ENCODE data around the gene C19orf44.
"Not testable (repeated sequence)": the region's sequence is repeated elsewhere in the genome, so short reads cannot be mapped to it uniquely, and the experiment has no call there.

The C19orf44 gene

GRCh38 chr19:16473875-16474392 lies 22.3 kb upstream of the C19orf44 start:
- ATAC-seq (replicated peaks) (no peak), DNase-seq (no peak)
- Mint-ChIP-seq H3K27ac (no peak overlapping the region), H3K27me3 (no peaks in the 10 kb centered on the region), H3K36me3 (ENCODE audit: insufficient read depth) (no peaks in the 10 kb centered on the region), H3K9me3 (no peaks in the 10 kb centered on the region), H3K4me3 (no peak overlapping the region), H3K4me1 (ENCODE audit: low read depth in 2 of 2) (peaks cover 16 to 20% of the 10 kb centered on the region in 2 donors)

DNA sequence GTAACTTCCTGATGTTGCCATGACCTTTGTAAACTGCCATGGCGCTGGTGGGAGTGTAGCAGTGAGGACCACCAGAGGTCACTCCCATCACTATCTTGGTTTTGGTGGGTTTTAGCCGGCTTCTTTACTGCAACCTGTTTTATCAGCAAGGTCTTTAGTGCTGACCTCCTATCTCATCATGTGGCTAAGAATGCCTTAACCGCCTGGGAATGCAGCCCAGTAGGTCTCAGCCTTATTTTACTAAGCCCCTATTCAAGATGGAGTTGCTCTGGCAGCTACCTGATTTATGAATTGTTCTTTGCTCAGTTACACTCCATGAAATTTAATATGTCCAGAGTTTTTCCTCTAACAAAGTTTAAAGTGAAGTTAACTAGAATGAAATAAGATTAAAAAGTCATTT lies 19.8 kb upstream of the C19orf44 start:
- Mint-ChIP-seq H3K27me3 (no peaks in the 10 kb centered on the region), H3K4me3 (no peak overlapping the region), H3K36me3 (ENCODE audit: insufficient read depth) (no peaks in the 10 kb centered on the region), H3K9me3 (no peaks in the 10 kb centered on the region), H3K4me1 (ENCODE audit: low read depth in 2 of 2) (no peaks in the 10 kb centered on the region), H3K27ac (no peak overlapping the region)
- DNase-seq (no peak), ATAC-seq (replicated peaks) (no peak)

DNA sequence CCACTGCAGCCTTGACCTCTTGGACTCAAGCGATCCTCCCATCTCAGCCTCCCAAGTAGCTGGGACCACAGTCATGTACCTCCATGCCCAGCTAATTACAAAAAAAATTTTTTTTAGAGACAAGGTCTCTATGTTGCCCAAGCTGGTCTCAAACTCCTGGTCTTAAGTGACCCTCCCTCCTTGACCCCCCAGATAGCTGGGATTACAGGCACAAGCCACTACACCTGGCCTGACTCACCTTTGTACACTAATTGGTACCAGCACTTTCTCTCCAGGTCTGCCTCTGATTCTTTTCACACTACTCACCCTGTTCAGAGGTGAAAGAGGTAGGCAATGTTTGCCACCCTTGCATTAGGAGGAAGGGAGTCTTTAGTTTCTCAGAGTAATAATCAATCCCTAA lies 18.9 kb upstream of the C19orf44 start:
- ATAC-seq (replicated peaks) (no peak), DNase-seq (no peak)
- Mint-ChIP-seq H3K27ac (no peak overlapping the region), H3K27me3 (no peaks in the 10 kb centered on the region), H3K4me1 (ENCODE audit: low read depth in 2 of 2) (no peaks in the 10 kb centered on the region), H3K36me3 (ENCODE audit: insufficient read depth) (no peaks in the 10 kb centered on the region), H3K4me3 (no peak overlapping the region), H3K9me3 (no peaks in the 10 kb centered on the region)

DNA sequence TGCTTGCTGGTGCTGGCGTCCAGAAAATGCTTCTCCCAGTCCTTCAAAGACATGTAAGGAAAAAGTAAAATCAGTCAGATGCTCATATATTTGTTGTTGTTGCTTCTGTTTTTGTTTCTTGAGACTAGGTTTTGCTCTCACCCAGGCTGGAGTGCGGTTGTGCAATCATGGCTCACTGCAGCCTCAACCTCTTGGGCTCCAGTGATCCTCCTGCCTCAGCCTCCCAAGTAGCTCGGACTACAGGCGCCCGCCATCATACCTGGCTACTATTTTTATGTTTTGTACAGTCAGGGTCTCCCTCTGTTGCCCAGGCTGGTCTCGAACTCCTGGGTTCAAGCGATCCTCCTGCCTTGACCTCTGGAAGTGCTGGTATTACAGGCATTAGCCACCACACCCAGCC lies 13.4 kb upstream of the C19orf44 start:
- Mint-ChIP-seq H3K36me3 (ENCODE audit: insufficient read depth) (no peaks in the 10 kb centered on the region), H3K27ac (no peak overlapping the region), H3K4me3 (no peak overlapping the region), H3K9me3 (no peaks in the 10 kb centered on the region), H3K4me1 (ENCODE audit: low read depth in 2 of 2) (no peaks in the 10 kb centered on the region), H3K27me3 (no peaks in the 10 kb centered on the region)
- ATAC-seq (replicated peaks) = no peak
- no peak for DNase-seq

- not testable (repeated sequence) for H3K4me3 Mint-ChIP-seq; H3K4me1 Mint-ChIP-seq (ENCODE audit: low read depth in 2 of 2); H3K36me3 Mint-ChIP-seq (ENCODE audit: insufficient read depth); H3K27me3 Mint-ChIP-seq; H3K27ac Mint-ChIP-seq; ATAC-seq (replicated peaks); H3K9me3 Mint-ChIP-seq; DNase-seq
Measured at GRCh38 chr19:16486476-16486875, 9.7 kb upstream of the C19orf44 start.

- DNase-seq = no peak
- peaks cover 6 to 13% of the 10 kb centered on the region in 2 donors for H3K4me1 Mint-ChIP-seq (ENCODE audit: low read depth in 2 of 2)
- peak overlapping the region; percentile 83 to 97 for H3K4me3 Mint-ChIP-seq
- peaks cover 9% of the 10 kb centered on the region for H3K36me3 Mint-ChIP-seq (ENCODE audit: insufficient read depth)
- H3K9me3 Mint-ChIP-seq = no peaks in the 10 kb centered on the region
- peak overlapping the region; percentile 90 to 97 for H3K27ac Mint-ChIP-seq
- no peak for ATAC-seq (replicated peaks)
- H3K27me3 Mint-ChIP-seq = no peaks in the 10 kb centered on the region
Measured at GRCh38 chr19:16496613-16496983, 404 bp downstream of the C19orf44 start.

- ATAC-seq (replicated peaks) (no peak), DNase-seq (no peak)
- peak overlapping the region in 1 of 2 donors; percentile 90 for H3K27ac Mint-ChIP-seq
- H3K9me3 Mint-ChIP-seq = no peaks in the 10 kb centered on the region
- peaks cover 6 to 13% of the 10 kb centered on the region in 2 donors for H3K4me1 Mint-ChIP-seq (ENCODE audit: low read depth in 2 of 2)
- no peaks in the 10 kb centered on the region for H3K27me3 Mint-ChIP-seq
- peak overlapping the region; percentile 49 to 97 for H3K4me3 Mint-ChIP-seq
- peaks cover 9% of the 10 kb centered on the region for H3K36me3 Mint-ChIP-seq (ENCODE audit: insufficient read depth)
Measured at GRCh38 chr19:16497042-16497441, 848 bp downstream of the C19orf44 start.

DNA sequence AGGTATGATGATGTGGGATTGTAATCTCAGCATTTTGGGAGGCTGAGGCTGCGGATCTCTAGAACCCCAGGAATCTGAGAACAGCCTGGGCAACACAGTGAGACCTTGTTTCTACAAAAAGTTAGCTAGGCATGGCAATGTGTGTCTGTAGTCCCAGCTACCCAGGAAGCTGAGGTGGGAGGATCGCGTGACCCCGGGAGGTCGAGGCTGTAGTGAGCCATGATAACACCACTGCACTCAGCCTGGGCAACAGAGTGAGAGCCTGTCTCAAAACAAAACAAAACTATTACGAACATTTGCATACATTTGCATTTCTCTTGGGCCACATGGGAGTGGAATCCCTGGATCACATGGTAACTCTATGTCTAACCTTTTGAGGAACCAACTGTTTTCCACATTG lies 1.6 kb downstream of the C19orf44 start:
- no peaks in the 10 kb centered on the region for H3K9me3 Mint-ChIP-seq
- DNase-seq (no peak), ATAC-seq (replicated peaks) (no peak)
- H3K27me3 Mint-ChIP-seq = no peaks in the 10 kb centered on the region
- H3K4me3 Mint-ChIP-seq = peak overlapping the region; percentile 49 to 97
- H3K4me1 Mint-ChIP-seq (ENCODE audit: low read depth in 2 of 2) = peaks cover 6 to 13% of the 10 kb centered on the region in 2 donors
- H3K27ac Mint-ChIP-seq = no peak overlapping the region
- H3K36me3 Mint-ChIP-seq (ENCODE audit: insufficient read depth) = peaks cover 9% of the 10 kb centered on the region

GRCh38 chr19:16504271-16504670 lies 8.1 kb downstream of the C19orf44 start:
- no peaks in the 10 kb centered on the region for H3K9me3 Mint-ChIP-seq
- DNase-seq (no peak), ATAC-seq (replicated peaks) (no peak)
- H3K4me1 Mint-ChIP-seq (ENCODE audit: low read depth in 2 of 2) = no peaks in the 10 kb centered on the region
- H3K4me3 Mint-ChIP-seq = no peak overlapping the region
- peak overlapping the region in 1 of 2 donors; percentile 89 for H3K27ac Mint-ChIP-seq
- H3K27me3 Mint-ChIP-seq = no peaks in the 10 kb centered on the region
- H3K36me3 Mint-ChIP-seq (ENCODE audit: insufficient read depth) = peaks cover 6% of the 10 kb centered on the region

- H3K9me3 Mint-ChIP-seq; H3K4me1 Mint-ChIP-seq (ENCODE audit: low read depth in 2 of 2); H3K4me3 Mint-ChIP-seq; DNase-seq; H3K36me3 Mint-ChIP-seq (ENCODE audit: insufficient read depth); H3K27me3 Mint-ChIP-seq; ATAC-seq (replicated peaks): not testable (repeated sequence)
- H3K27ac Mint-ChIP-seq = peak overlapping the region in 1 of 2 donors; percentile 8
Measured at GRCh38 chr19:16506161-16506560, 10.0 kb downstream of the C19orf44 start.

DNA sequence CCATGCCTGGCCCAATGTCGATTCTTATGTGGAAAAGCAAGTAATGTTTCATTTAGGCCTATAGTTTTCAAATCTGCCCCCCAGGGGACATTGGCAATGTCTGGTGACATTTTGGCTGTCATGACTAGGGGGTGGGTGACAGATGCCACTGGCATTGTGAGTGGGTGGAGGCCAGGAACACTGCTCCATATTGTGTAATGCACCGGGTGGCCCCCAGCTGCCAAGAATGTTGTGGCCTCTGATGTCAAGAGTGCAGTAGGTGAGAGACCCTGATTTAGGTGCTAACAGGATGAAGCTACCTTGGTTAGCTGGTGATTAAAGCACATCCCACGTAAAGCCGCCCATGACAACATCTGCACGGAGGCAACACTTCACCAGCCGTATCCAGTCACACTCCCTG lies 10.8 kb downstream of the C19orf44 start:
- DNase-seq (no peak), ATAC-seq (replicated peaks) (no peak)
- H3K4me3 Mint-ChIP-seq = no peak overlapping the region
- H3K36me3 Mint-ChIP-seq (ENCODE audit: insufficient read depth) = peaks cover 6% of the 10 kb centered on the region
- H3K27me3 Mint-ChIP-seq = no peaks in the 10 kb centered on the region
- no peaks in the 10 kb centered on the region for H3K4me1 Mint-ChIP-seq (ENCODE audit: low read depth in 2 of 2)
- H3K9me3 Mint-ChIP-seq = no peaks in the 10 kb centered on the region
- H3K27ac Mint-ChIP-seq = no peak overlapping the region

- no peak for DNase-seq
- Mint-ChIP-seq H3K4me3 (no peak overlapping the region), H3K36me3 (ENCODE audit: insufficient read depth) (peaks cover 10% of the 10 kb centered on the region), H3K27ac (no peak overlapping the region), H3K4me1 (ENCODE audit: low read depth in 2 of 2) (no peaks in the 10 kb centered on the region), H3K9me3 (no peaks in the 10 kb centered on the region), H3K27me3 (no peaks in the 10 kb centered on the region)
- no peak for ATAC-seq (replicated peaks)
Measured at GRCh38 chr19:16508546-16508945, 12.4 kb downstream of the C19orf44 start.

DNA sequence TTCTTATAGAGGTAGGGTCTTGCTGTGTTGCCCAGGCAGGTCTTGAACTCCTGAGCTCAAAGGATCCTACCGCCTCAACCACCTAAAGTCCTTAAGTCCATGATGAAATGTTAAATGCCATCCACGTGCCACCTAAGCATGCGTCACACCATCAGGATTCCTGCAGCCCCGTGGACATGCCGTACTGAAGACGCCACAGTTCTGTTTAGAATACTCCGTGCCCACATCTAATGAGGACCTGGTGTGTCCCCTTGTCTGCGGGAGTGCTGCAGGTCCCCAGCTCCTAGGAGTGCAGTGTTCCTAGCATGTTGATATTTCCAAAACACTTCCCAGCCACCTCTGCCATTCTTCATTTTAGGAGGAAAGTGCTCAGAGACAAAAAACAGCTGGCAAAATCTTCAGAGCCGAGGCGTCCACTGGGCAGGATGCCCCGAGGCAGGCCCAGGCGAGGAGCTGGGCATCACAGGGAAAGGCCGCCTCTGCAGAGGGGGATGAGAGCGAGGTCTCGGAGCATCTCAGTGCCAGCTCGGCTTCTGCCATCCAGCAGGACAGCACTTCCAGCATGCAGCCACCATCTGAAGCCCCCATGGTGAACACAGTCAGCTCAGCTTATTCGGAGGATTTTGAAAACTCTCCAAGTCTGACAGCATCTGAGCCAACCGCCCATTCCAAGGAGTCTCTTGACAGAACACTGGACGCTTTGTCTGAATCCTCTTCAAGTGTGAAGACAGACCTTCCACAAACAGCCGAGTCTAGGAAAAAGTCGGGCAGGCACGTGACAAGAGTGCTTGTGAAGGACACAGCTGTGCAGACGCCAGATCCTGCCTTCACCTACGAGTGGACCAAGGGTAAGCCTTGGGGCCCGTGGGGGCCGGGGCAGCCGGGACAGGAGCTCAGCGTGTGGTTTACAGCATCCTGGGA lies 13.2 kb downstream of the C19orf44 start:
- Mint-ChIP-seq H3K4me1 (ENCODE audit: low read depth in 2 of 2) (no peaks in the 10 kb centered on the region), H3K27me3 (no peaks in the 10 kb centered on the region), H3K4me3 (no peak overlapping the region), H3K9me3 (no peaks in the 10 kb centered on the region), H3K27ac (no peak overlapping the region), H3K36me3 (ENCODE audit: insufficient read depth) (peaks cover 9% of the 10 kb centered on the region)
- DNase-seq (no peak), ATAC-seq (replicated peaks) (no peak)

DNA sequence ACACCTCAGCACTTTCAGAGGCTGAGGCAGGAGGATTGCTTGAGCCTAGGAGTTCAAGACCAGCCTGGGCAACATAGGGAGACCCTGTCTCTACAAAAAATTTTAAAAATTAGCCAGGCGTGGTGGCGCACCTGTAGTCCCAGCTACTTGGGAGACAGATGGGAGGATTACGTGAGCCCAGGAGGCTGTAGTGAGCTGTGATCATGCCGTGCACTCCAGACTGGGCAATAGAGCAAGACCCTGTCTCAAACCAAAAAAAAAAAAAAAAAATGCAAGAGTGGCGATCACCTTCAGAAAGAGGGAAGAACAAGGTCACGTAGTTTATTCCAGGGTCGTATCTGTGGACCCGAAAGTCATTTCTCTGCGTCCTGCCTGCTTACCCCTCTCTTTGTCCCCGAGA lies 16.4 kb downstream of the C19orf44 start:
- ATAC-seq (replicated peaks); H3K27ac Mint-ChIP-seq; H3K4me3 Mint-ChIP-seq; H3K27me3 Mint-ChIP-seq; H3K36me3 Mint-ChIP-seq (ENCODE audit: insufficient read depth); DNase-seq; H3K9me3 Mint-ChIP-seq: not testable (repeated sequence)
- H3K4me1 Mint-ChIP-seq (ENCODE audit: low read depth in 2 of 2) = peaks cover 9 to 10% of the 10 kb centered on the region in 2 donors
